H9 (cell line): ENCODE results near the gene ULK1. TPM values are rescaled to one million over a fixed set of nuclear protein-coding genes. Genes with fewer than 3 reads are reported as not detected.

ENCODE experiments used
- DNase-seq: peaks from one replicate; pipeline ENCODE4 v3.0.0-alpha.2; 2017
- H2AFZ ChIP-seq: one replicate; pipeline ENCODE4 v1.6.1; 2013; ENCODE audit warnings: mild to moderate bottlenecking, low read length, control low read depth, moderate library complexity
- H2AK5ac ChIP-seq: 2 replicates; pipeline ENCODE4 v1.6.1; 2013; ENCODE audit warnings: low read length, control low read depth, mixed read lengths; ENCODE audit not compliant: insufficient read length
- H2BK120ac ChIP-seq: one replicate; pipeline ENCODE4 v1.6.1; 2013; ENCODE audit warnings: low read depth, mild to moderate bottlenecking, low read length, control low read depth, inconsistent platforms; ENCODE audit not compliant: poor library complexity, severe bottlenecking
- H2BK12ac ChIP-seq: 2 replicates; pipeline ENCODE4 v1.6.1; 2013; ENCODE audit warnings: low read length, control low read depth, mixed read lengths, low read depth; ENCODE audit not compliant: insufficient read length
- H2BK15ac ChIP-seq: 2 replicates; pipeline ENCODE4 v1.6.1; 2013; ENCODE audit warnings: low read depth, low read length, control low read depth
- H2BK20ac ChIP-seq: one replicate; pipeline ENCODE4 v1.6.1; 2013; ENCODE audit warnings: low read depth, mild to moderate bottlenecking, low read length, control low read depth, inconsistent platforms; ENCODE audit not compliant: poor library complexity, severe bottlenecking
- H2BK5ac ChIP-seq: 2 replicates; pipeline ENCODE4 v1.6.1; 2013; ENCODE audit warnings: low read length, control low read depth, mixed read lengths; ENCODE audit not compliant: insufficient read length
- H3K14ac ChIP-seq: 2 replicates; pipeline ENCODE4 v1.6.1; 2013; ENCODE audit warnings: low read length, control low read depth; ENCODE audit not compliant: insufficient read depth
- H3K18ac ChIP-seq: 2 replicates; pipeline ENCODE4 v1.6.1; 2013; ENCODE audit warnings: low read depth, mild to moderate bottlenecking, mixed read lengths, low read length, control low read depth; ENCODE audit not compliant: insufficient read length
- H3K23ac ChIP-seq: 2 replicates; pipeline ENCODE4 v1.6.1; 2013; ENCODE audit warnings: low read length, control low read depth, mixed read lengths, low read depth; ENCODE audit not compliant: insufficient read length
- H3K23me2 ChIP-seq: 2 replicates; pipeline ENCODE4 v1.6.1; 2013; ENCODE audit warnings: low read depth, mild to moderate bottlenecking, mixed read lengths, low read length, control low read depth; ENCODE audit not compliant: insufficient read length, poor library complexity, severe bottlenecking
- H3K27ac ChIP-seq: 2 replicates; pipeline ENCODE4 v1.5.1; 2013; ENCODE audit warnings: low read length, control low read depth, mixed read lengths, low read depth; ENCODE audit not compliant: insufficient read length
- H3K27me3 ChIP-seq: 2 replicates; pipeline ENCODE4 v1.6.1; 2013; ENCODE audit warnings: low read length, control low read depth, inconsistent platforms; ENCODE audit not compliant: insufficient read depth
- H3K4ac ChIP-seq: 2 replicates; pipeline ENCODE4 v1.6.1; 2013; ENCODE audit warnings: low read depth, mild to moderate bottlenecking, control low read depth, inconsistent platforms, low read length, moderate library complexity
- H3K4me1 ChIP-seq: 2 replicates; pipeline ENCODE4 v1.6.1; 2013; ENCODE audit warnings: low read length, control low read depth, inconsistent platforms; ENCODE audit not compliant: insufficient read depth
- H3K4me2 ChIP-seq: 2 replicates; pipeline ENCODE4 v1.6.1; 2013; ENCODE audit warnings: low read length, control low read depth, mixed read lengths; ENCODE audit not compliant: insufficient read length, insufficient read depth
- H3K56ac ChIP-seq: 2 replicates; pipeline ENCODE4 v1.6.1; 2013; ENCODE audit warnings: low read depth, mild to moderate bottlenecking, mixed read lengths, low read length, control low read depth; ENCODE audit not compliant: insufficient read length
- H3K79me1 ChIP-seq: 2 replicates; pipeline ENCODE4 v1.6.1; 2013; ENCODE audit warnings: low read depth, mild to moderate bottlenecking, moderate library complexity, low read length, control low read depth, inconsistent platforms; ENCODE audit not compliant: insufficient read depth, poor library complexity, severe bottlenecking
- H3K79me2 ChIP-seq: 2 replicates; pipeline ENCODE4 v1.6.1; 2013; ENCODE audit warnings: low read length, control low read depth, inconsistent platforms; ENCODE audit not compliant: insufficient read depth
- H3K9ac ChIP-seq: 2 replicates; pipeline ENCODE4 v1.6.1; 2013; ENCODE audit warnings: low read length, control low read depth, mixed read lengths; ENCODE audit not compliant: insufficient read length; ENCODE audit errors: extremely low read depth
- H3K9me3 ChIP-seq: one replicate; pipeline ENCODE4 v1.6.1; 2013; ENCODE audit warnings: low read depth, low read length, inconsistent platforms; ENCODE audit not compliant: control insufficient read depth
- H3T11ph ChIP-seq: one replicate; pipeline ENCODE4 v1.6.1; 2013; ENCODE audit warnings: mild to moderate bottlenecking, low read length, control low read depth, inconsistent platforms
- H4K20me1 ChIP-seq: one replicate; pipeline ENCODE4 v1.6.1; 2013; ENCODE audit not compliant: control insufficient read depth, insufficient read length, insufficient read depth
- H4K5ac ChIP-seq: 2 replicates; pipeline ENCODE4 v1.6.1; 2013; ENCODE audit warnings: low read depth, mild to moderate bottlenecking, mixed read lengths, low read length, control low read depth; ENCODE audit not compliant: insufficient read length
- H4K8ac ChIP-seq: replicated peaks from 2 replicates; pipeline ENCODE4 v1.6.1; 2013; ENCODE audit warnings: low read length, control low read depth, mixed read lengths, low read depth; ENCODE audit not compliant: insufficient read length
- H4K91ac ChIP-seq: 2 replicates; pipeline ENCODE4 v1.6.1; 2013; ENCODE audit warnings: low read depth, mild to moderate bottlenecking, moderate library complexity, mixed read lengths, low read length, control low read depth; ENCODE audit not compliant: insufficient read length
- H3K27ac Mint-ChIP-seq, 3 experiments: 2 replicates in 2 of 3; 3 replicates in 1 of 3; pipeline ENCODE4 v1.8.0; 2020 to 2021; ENCODE audit warnings: mixed read lengths in 3 of 3, mild to moderate bottlenecking in 1 of 3, moderate library complexity in 1 of 3
- H3K27me3 Mint-ChIP-seq: 2 replicates; pipeline ENCODE4 v1.8.0; 2021; ENCODE audit warnings: low read depth, mild to moderate bottlenecking, moderate library complexity, mixed read lengths
- H3K36me3 Mint-ChIP-seq, 3 experiments: 2 replicates in 2 of 3; 3 replicates in 1 of 3; pipeline ENCODE4 v1.8.0; 2020 to 2021; ENCODE audit warnings: low read depth in 3 of 3, mixed read lengths in 3 of 3; ENCODE audit not compliant: insufficient read depth in 1 of 3
- H3K4me1 Mint-ChIP-seq, 2 experiments: 2 replicates each; pipeline ENCODE4 v1.8.0; 2020; ENCODE audit warnings: mixed read lengths in 2 of 2
- H3K4me3 Mint-ChIP-seq, 2 experiments: 2 replicates in 1 of 2; 3 replicates in 1 of 2; pipeline ENCODE4 v1.8.0; 2020 to 2021; ENCODE audit warnings: mild to moderate bottlenecking in 2 of 2, mixed read lengths in 2 of 2, moderate library complexity in 1 of 2
- H3K9me3 Mint-ChIP-seq, 2 experiments: 2 replicates in 1 of 2; 3 replicates in 1 of 2; pipeline ENCODE4 v1.8.0; 2020; ENCODE audit warnings: mild to moderate bottlenecking in 2 of 2, mixed read lengths in 2 of 2, moderate library complexity in 1 of 2
- WGBS: extraction: QIAGEN DNeasy Blood & Tissue Kit; methylation state at CpG from one replicate; pipeline ENCODE4 v1.1.7; 2013; ENCODE audit warnings: missing lambda C conversion rate, low lambda C conversion rate, mixed read lengths; ENCODE audit not compliant: insufficient read length; ENCODE audit errors: extremely low coverage; 5-methylcytosine and 5-hydroxymethylcytosine counted together
- total RNA-seq: library from RNA; stranded (reverse); gene quantifications from 2 replicates; pipeline ENCODE4 v1.2.1, GENCODE V29; 2021
- TF ChIP-seq, protein P1 (sequence below): fragments of 200-600 bp; sonication (generic); conservative IDR thresholded peaks from 3 replicates; pipeline ENCODE4 v1.8.0; 2021; ENCODE audit warnings: antibody characterized with exemption, mild to moderate bottlenecking

The ULK1 gene
- total RNA-seq, 1 experiment from 2014 or later: 57.2 TPM

- Mint-ChIP-seq H3K4me3 (no peak overlapping the region), H3K27me3 (no peaks in the 10 kb centered on the region), H3K36me3 (peaks cover 45 to 81% (median 54%) of the 10 kb centered on the region in 3 experiments), H3K9me3 (no peaks in the 10 kb centered on the region), H3K4me1 (peaks cover 3 to 4% of the 10 kb centered on the region in 2 experiments), H3K27ac (peak overlapping the region in 2 of 3 experiments; percentile 25 to 39; a peak in 1 of 7 replicates)
- no peak overlapping the region for H3K9ac ChIP-seq
- no peak overlapping the region for H2AFZ ChIP-seq
- H3T11ph ChIP-seq: no peak overlapping the region
- peaks cover 4% of the 10 kb centered on the region for H3K79me1 ChIP-seq
- no peak for DNase-seq
- H4K91ac ChIP-seq: no peak overlapping the region
- H3K23ac ChIP-seq: no peak overlapping the region
- no CpG with 5 or more reads among the region's 8 CpGs for WGBS
- H3K4me1 ChIP-seq: no peaks in the 10 kb centered on the region
- no peak overlapping the region for H3K56ac ChIP-seq
- H2AK5ac ChIP-seq: no peak overlapping the region
- no peak overlapping the region for H3K4me2 ChIP-seq
- H4K20me1 ChIP-seq: no peaks in the 10 kb centered on the region
- no peaks in the 10 kb centered on the region for H3K27me3 ChIP-seq
- no peak overlapping the region for H2BK12ac ChIP-seq
- no peak overlapping the region for H4K5ac ChIP-seq
- no peak overlapping the region for H2BK15ac ChIP-seq
- no peak overlapping the region for H3K14ac ChIP-seq
- H3K79me2 ChIP-seq: peaks cover 7% of the 10 kb centered on the region; the same call in 1 of the 2 replicates
- H2BK120ac ChIP-seq: no peak overlapping the region
- peaks cover 13% of the 10 kb centered on the region for H3K23me2 ChIP-seq
- TF ChIP-seq, protein P1, sequence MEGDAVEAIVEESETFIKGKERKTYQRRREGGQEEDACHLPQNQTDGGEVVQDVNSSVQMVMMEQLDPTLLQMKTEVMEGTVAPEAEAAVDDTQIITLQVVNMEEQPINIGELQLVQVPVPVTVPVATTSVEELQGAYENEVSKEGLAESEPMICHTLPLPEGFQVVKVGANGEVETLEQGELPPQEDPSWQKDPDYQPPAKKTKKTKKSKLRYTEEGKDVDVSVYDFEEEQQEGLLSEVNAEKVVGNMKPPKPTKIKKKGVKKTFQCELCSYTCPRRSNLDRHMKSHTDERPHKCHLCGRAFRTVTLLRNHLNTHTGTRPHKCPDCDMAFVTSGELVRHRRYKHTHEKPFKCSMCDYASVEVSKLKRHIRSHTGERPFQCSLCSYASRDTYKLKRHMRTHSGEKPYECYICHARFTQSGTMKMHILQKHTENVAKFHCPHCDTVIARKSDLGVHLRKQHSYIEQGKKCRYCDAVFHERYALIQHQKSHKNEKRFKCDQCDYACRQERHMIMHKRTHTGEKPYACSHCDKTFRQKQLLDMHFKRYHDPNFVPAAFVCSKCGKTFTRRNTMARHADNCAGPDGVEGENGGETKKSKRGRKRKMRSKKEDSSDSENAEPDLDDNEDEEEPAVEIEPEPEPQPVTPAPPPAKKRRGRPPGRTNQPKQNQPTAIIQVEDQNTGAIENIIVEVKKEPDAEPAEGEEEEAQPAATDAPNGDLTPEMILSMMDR: no peak
- H3K27ac ChIP-seq: no peak overlapping the region
- no peak overlapping the region for H2BK20ac ChIP-seq
- H2BK5ac ChIP-seq: no peak overlapping the region
- no peaks in the 10 kb centered on the region for H3K9me3 ChIP-seq
- H3K4ac ChIP-seq: no peak overlapping the region
- H3K18ac ChIP-seq: no peak overlapping the region
- no peak overlapping the region for H4K8ac ChIP-seq
Measured at GRCh38 chr12:131933387-131933786, 39.0 kb downstream of the ULK1 start.
